NAMALWA (cell line): ENCODE data around the gene PARD6B.
"Not testable (repeated sequence)": the region's sequence is repeated elsewhere in the genome, so short reads cannot be mapped to it uniquely, and the experiment has no call there.

Experiments
- DNase-seq: peaks from one replicate; pipeline ENCODE4 v3.0.0-alpha.2; 2015; ENCODE audit warnings: low spot score

The PARD6B gene

GRCh38 chr20:50731055-50731929 lies at the start of gene PARD6B:
TSS of gene PARD6B (plus strand) at chr20:50731580. CDS start at chr20:50731787, 207 bp downstream.
- DNase-seq: peak; percentile 99

GRCh38 chr20:50682065-50682464 lies 49.3 kb upstream of the PARD6B start:
- DNase-seq: no peak

DNA sequence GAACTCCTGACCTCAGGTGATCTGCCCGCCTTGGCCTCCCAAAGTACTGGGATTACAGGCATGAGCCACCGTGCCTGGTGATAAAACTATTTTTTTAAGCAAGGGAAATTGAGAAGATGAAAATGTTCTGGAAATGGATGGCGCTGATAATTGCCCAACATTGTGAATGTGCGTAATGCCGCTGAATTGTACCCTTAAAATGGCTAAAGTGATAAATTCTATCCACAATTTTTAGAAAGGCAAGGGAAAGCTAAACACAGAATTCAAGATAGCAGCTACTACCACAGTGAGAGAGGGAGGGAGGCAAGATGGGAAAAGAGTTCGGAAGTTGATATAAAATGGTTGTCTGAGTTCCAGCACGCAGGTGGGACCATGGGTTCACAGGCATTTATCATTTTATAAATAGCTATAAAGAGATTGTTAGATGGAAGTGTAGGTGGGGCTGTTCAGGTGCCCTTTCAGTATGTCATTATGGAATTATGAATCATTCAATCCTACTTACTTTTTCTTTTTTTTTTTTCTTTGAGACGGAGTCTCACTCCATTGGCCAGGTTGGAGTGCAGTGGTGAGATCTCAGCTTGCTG lies 48.3 kb upstream of the PARD6B start:
- DNase-seq: no peak

- DNase-seq: no peak
Observed at GRCh38 chr20:50683570-50683969, 47.8 kb upstream of the PARD6B start.

DNA sequence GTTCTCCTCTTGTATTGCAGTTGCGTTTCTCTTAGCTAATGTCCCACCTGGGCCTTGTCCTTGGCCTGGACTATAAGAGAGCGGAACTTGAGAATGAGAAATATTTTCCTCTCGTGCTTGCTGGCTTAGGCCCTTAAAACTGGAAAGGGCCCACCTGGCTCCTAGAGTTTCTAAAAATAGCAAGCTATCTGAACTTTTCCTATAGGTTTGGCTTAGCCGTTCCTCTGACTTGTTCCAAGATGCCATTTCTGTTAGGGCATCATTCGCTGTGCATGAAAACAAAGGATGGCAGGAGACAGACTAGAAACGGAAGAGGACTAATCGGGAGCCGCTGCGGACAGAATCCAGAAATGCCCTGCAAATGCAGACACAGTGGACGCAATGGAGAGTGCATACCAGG lies 44.6 kb upstream of the PARD6B start:
- no peak for DNase-seq

DNA sequence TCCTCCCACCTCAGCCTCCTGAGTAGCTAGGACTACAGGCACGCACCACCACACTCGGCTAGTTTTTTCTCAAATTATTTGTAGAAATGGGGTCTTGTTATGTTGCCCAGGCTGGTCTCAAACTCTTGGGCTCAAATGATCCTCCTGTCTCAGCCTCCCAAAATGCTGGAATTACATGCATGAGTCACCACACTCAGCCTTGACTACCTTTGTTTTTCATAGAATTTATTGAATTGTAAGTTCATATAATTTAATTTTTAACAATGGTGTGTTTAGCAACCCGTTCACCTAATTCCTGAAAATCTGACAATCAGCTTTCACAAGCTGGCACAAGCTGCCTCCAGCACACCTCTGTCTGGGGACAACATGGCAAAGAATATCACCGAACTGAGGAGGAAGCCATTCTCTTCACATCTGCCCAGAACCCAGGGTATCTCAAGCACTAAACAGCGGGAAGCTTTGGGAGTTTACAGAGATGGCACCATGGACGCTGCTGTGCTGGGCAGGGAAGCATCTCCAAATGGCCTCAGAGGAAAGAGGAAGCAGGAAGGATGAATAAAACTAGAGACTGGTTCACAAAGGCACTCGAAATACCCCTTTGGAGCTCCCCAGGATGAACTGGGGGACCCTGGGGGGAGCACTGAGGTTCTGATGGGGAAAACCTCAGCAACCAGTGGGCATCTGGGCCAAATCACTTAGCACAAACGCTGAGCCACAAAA lies 43.0 kb upstream of the PARD6B start:
- no peak for DNase-seq

GRCh38 chr20:50689864-50690649 lies 41.3 kb upstream of the PARD6B start:
- DNase-seq: no peak

GRCh38 chr20:50690650-50691572 lies 40.5 kb upstream of the PARD6B start, which contains the start of gene RIPOR3:
TSS of gene RIPOR3 (minus strand) at chr20:50691542. CDS start at chr20:50691128, 414 bp downstream.
- DNase-seq: no peak

DNA sequence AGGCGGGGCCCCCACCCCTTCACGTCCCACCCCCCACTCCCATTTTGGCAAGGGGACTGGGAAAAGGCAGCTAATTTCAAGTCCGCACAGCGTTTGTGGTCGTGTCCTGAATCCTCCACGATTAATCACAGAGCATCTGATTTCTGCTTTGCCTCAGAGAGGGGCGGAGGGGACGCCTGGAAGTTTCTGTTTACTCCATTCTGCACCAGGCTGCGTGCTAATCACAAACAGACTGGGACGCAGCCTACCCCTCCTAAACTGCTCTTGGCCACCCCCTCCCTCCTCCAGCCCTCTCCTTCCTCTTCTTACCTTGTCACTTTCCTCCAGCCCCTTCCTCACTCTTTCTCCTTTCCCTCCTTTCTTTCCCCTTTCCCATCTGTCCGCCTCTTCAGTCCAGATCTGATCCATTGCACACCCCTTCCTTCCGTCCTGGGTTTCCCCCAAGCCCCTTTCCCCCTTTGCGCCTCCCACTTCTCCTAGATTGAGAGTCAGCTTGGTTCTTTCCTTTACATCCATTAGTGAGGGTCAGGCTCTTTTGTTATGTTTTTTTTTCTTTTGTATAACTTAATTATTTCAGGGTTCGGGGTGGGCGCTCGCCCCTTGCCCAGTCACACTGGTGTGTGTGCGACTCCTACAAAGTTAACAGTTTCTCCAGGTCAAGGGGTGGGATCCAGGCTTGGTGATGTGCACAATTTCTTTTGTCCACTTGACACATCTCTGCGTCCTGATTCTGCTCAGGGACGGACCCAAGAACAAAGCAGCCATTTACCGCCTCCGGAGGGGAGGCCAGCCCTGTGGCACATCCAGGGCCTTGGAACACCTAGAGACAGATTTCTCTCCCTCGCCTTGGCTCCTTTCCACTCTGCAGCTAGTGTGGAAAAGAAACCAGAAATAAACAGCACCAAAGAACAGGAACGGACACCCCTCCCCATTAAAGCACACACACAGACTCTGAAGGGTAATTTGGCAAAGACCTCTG lies 39.5 kb upstream of the PARD6B start:
- no peak for DNase-seq

DNA sequence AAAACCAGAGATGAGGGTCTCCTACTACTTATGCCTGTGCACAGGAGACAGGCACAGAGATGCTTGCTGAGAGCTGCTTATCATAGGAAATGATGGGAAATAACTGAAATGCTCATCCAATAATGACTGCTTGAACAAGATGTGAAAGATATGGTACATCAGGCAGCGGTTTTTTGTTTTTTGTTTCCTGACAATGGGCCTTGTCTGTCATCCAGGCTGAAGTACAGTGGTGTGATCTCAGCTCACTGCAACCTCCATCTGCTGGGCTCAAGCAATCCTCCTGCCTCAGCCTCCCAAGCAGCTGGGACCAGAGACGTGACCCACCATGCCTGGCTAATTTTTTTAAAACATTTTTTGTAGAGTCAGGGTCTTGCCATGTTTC lies 38.8 kb upstream of the PARD6B start:
- no peak for DNase-seq

GRCh38 chr20:50693001-50693400 lies 38.4 kb upstream of the PARD6B start:
- no peak for DNase-seq

DNA sequence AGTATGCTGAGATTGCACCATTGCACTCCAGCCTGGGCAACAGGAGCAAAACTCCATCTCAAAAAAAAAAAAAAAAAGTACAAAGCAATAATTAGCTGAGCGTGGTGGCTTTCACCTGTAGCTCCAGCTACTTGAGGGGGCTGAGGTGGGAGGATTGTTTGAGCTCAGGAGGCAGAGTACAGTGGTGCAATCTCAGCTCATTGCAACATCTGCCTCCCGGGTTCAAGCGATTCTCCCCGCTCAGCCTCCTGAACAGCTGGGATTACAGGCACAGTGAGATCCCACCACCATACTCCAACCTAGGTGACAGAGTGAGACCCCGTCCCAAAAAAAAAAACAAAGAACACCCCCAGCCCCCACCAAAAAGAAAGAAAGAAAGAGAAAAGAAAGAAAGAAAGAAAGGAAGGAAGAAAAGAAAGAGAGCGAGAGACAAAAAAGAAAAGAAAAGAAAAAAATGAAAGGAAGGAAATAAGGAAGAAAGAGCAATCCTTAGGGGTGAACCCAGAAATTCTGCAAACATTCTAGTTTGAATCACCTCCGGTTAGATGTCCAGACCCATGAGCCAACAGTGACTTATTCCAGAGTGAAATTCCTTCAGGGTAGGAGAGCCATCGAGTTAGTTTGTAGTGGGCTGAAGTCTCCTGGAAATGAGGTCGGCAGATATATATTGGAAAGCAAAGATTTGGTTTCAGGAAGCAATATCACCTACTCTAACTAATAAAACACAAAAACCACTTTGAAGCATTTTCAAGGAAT lies 36.8 kb upstream of the PARD6B start:
- DNase-seq: no peak

DNA sequence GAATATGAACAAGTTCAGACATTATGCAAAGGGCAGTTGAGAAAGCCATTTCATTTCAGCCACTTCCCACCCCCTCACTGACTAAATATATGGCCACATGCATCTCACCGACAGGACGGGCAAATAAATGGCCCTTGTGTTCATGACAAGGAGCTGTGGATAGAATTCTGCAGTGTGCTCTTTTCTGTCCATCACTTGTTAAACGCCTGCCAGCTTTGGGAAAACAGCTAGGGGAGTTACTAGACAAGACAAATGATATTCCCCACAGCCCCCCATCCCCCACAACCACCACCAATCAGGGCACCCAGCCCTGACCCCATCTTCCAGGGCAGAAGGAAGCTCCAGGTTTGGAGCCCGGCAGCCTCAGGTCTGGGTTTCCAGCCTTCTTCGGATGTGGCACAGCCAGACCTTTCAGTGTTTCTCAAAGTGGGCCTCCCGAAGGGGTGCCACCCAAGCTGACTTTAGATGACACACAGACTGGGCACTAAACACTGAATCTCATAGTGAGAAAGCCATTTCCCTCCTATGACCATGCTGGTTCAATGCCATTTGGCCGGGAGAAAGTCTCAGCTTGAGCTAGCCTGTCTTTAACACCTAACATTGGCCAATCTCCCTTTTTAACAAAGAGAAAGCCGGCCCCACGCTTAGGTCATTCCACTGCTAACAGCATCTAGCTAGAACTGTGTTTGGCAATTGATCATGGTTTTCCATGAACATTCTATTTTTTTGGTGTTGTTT lies 36.1 kb upstream of the PARD6B start:
- DNase-seq: no peak

DNA sequence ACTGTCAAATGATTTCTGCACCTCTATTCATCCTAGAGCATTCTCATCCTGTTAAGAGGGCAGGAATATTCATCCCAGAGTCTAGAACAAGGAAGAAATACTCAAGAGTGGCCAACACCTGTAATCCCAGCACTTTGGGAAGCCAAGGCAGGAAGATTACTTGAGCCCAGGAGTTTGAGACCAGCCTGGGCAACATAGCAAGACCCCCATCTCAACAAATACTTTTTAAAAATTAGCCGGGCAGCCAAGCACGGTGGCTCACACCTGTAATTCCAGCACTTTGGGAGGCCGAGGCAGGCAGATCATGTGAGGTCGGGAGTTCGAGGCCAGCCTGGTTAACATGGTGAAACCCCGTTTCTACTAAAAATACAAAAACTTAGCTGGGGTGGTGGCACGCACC lies 33.1 kb upstream of the PARD6B start:
- DNase-seq: not testable (repeated sequence)

DNA sequence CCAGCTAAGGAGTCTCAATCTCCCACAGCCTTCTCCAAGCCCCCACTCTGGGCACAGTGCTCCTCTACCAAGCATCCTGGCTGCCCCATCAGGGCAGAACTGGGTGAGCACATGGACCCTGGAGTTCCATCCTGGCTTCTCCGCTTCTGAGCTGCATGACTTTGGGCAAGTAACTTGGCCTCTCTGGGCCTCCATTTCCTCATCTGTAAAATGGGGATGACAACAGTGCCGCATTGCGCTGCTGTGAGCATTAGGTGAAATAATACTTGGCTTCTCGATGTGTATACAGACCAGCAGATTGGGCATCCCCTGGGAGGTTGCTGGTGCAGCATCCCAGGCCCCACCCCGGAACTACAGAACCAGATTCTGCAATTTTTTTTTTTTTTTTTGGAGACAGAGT lies 31.7 kb upstream of the PARD6B start:
- no peak for DNase-seq

DNA sequence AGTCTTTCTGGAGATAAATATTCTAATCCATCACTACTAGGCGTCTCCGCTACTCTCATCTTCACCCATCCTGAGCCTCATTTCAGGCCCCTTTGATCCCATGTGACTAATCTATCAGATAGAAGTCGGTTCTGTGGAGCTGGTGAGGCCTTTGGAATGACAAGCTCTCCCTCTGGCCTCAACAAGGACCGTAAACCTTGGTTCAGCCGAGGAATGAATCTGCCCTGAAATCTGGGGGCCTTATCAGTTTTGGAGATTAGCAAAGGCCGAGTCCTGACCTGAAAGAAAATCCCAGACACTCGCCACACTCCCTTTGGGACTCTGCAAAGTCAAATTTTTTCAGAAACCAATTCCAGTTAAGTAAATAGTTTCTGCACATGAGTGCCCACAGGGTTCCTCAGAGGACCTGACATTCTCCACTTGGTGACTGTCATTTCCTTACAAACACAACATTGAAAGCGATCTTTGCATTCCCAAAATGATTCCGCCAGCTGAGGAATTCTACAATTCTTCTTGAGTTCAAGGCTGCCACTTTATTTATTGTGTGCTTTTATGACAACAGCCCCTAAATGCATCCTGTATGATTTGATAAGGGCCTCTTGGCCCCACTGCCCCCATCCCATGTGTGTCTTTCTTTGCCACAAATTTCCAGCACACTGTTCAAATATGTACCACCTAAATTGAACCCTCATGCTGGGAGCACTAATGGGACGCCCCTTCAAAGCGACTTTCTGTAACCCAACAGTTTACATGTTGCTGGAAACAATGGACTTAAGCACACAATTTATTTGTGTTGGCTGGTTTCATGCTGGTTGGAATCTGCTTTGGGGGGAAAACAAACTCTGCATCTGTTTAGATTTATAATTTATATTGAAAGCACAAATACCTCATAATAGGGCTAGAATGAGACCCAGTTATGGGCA lies 30.1 kb upstream of the PARD6B start:
- DNase-seq: no peak
